Measurements from ENCODE around the gene ZNF507.
"Not testable (repeated sequence)": the region's sequence is repeated elsewhere in the genome, so short reads cannot be mapped to it uniquely, and the experiment has no call there.

The ZNF507 gene

DNA sequence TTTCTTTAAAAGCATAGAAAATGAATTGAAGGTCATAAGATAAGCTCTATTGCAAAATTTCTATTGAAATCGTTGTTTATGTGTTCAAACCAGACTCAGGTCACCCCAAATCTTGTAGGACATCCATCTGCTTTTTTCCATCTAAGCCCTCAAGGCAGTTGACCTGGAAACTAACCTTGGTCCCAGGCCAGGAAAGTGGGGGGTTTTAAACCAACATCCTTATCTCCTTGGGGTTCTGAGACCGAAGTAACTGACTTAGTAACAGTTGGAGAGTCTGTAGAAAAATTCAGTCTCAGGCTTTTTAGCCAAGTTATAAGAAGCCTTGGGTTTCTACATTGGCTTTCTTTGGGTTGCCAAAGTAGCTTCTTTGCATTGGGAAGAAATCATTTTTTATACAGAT lies 23.4 kb downstream of the ZNF507 start:
- DNase-seq (ENCODE audit: low read depth in 2 of 2): no peak

DNA sequence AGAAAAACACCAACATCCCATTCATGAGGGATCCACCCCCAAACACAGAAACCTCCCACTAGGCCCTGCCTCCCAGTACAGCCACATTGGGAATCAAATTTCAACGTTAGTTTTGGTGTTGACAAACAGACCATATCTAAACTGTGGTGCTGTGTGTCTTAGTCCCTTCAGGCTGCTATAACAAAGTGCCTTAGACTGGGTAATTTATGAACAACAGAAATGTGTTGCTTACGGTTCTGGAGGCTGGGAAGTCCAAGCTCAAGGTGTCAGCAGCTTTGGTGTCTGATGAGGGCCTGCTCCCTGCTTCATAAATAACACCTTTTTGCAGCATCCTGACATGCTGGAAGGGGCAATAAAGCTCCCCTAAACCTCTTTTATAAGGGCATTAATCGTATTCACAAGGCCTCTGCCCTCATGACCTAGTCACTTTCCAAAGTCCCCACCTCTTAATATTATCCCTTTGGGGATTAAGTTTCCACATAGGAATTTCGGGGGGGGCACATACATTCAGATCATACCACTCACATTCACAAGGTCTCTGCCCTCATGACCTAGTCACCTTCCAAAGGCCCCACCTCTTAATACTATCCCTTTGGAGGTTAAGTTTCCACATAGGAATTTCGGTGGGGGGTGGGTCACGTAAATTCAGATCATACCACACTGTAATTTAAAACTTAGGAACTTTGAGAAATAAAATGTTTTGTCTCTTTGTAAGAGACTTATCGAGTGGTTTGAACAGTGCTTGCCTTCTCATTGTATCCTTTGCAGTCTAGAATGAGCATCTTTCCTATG lies 27.5 kb downstream of the ZNF507 start:
- DNase-seq (ENCODE audit: low read depth in 2 of 2): no peak

DNA sequence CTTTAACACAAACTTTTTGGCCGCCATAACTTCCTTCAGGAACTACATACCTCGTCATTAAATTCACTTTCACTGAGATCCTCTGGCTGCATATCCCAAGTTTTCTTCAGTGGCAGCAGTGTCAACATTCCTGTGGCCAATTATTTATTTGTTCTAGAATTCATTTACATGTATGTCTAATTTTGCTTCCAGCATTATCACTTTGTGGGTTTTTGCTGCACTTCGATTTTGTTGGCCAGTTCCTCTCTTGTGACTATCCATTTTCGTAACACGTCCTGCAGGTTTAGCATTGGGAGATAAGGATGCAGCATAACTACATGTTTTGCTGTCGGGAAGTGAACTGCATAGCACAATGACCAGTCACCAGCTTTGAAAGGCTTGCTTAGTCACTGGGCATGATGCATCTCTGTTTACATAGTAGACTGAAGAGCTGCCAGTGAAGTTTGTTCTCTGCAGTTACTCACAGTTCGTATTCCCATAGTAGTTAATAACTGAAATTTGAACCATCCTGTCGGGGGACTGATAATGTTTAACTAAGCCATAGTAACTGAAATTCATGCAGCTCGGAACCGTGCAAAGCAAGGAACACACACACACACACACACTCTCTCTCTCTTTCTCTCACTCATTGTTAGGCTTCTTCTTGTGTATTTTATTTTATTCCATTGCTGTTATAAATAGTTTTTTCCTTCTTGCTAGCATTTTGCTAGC lies 28.3 kb downstream of the ZNF507 start:
- no peak for DNase-seq (ENCODE audit: low read depth in 2 of 2)

DNA sequence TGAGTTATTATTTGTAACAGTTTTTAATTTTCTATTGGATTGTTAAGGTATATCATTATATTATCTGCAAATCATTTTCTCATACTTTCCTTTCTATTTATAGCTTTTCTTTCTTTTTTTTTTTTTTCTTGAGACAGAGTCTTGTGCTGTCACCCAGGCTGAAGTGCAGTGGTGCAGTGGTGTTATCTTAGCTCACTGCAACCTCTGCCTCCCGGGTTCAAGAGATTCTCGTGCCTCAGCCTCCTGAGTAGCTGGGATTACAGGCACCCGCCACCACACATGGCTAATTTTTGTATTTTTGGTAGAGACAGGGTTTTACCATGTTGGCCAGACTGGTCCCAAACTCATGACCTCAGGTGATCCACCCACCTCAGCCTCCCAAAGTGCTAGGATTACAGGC lies 29.0 kb downstream of the ZNF507 start:
- not testable (repeated sequence) for DNase-seq (ENCODE audit: low read depth in 2 of 2)

- DNase-seq (ENCODE audit: low read depth in 2 of 2): not testable (repeated sequence)
Observed at GRCh38 chr19:32377088-32377487, 31.7 kb downstream of the ZNF507 start.

- no peak for DNase-seq (ENCODE audit: low read depth in 2 of 2)
Observed at GRCh38 chr19:32380269-32380668, 34.9 kb downstream of the ZNF507 start.

DNA sequence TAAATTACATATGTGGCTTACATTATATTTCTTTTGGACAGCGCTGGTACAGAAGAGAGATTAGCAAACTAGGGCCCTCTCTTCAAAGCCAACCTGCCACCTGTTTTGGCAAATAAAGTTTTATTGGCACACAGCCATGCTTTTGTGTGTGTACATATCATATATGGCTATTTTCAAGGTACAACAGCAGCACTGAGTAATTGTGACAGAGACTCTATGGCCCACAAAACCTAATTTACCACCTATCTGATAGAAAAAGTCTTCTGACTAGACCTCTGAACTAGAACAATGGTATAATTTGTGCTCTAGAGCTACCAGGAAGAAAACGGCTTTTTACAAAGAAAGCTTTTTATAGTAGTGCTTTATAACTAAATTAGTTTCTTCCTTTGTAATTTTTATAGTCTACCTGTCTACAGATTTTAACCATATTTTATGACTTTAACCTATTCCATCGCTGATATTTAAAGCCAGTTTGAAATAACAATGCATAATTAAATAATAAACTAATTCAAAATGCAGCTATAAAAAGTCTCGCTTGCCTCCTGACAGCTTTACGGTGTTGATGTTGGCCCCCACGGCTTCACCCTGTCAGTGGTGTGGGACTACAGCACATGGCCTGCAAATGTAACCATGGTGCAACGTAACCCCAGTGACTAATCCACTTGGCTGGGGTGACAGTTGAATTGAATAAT lies 42.4 kb downstream of the ZNF507 start:
- DNase-seq (ENCODE audit: low read depth in 2 of 2): no peak

DNA sequence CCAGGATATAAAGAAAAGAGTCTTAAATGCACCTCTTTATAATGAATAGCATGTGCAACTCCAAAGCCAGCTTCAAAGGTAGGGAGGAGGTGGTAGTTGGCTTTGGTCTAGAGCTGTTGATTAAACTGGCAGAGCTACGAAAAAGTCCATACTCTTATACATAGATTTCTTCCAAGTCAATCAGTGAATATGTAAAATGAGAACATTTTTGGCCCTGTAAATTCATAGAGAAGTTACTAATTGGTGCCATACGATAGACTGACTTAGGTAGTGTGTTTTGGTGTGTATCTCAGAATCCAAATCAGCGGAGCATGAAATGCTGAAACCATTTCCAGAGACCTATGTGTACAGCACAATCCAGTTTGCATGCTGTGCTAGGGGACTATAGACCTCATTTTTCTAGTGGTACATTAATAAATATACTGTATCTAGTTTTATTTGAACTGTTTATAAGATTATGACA lies 43.0 kb downstream of the ZNF507 start:
- no peak for DNase-seq (ENCODE audit: low read depth in 2 of 2)

DNA sequence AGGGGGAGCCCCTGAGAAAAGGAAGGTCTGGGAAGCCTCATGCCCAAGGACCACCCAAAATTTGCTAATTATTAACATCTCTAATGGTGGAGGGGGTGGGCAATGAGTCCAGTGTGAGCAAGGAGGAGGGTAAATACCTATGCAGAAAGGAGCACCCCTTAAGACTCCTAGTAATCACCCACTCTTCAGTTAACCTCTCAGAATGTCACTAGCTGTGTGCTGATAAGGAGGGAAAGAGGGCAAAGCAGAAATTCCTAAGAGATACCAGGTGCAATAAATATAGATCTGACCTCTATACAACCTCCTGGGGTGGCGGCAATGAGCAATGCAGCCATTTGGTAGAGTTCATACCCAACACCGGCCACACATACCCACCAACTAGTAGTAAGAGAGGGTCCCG lies 47.5 kb downstream of the ZNF507 start:
- DNase-seq (ENCODE audit: low read depth in 2 of 2): no peak

DNA sequence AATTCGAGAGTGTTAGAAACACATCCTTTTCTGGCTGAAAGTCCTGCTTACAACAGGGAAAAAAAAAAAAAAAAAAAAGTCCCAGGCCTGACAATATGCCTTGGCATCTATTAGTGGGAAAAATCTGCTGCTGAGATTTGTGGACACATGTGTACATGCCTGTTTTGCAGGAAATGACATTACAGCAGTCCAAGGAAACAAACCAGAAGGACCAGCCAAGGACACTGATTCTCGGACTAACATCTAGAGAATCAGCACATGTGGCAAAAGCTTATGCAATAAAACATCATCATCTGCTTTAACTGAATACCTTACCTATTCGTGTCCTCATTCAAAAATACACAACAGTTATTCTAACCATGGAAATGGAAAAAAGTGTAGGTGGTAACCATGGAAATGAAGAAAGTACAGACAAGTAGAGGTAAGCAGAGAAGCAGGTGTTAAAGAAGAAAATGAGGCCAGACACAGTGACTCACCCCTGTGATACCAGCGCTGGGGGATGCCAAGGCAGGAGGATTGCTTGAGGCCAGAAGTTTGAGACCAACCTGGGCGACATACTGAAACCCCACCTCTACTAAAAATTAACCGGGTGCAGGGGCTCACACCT lies 50.7 kb downstream of the ZNF507 start:
- DNase-seq (ENCODE audit: low read depth in 2 of 2): no peak

- no peak for DNase-seq (ENCODE audit: low read depth in 2 of 2)
Observed at GRCh38 chr19:32397671-32398101, 52.3 kb downstream of the ZNF507 start.

- no peak for DNase-seq (ENCODE audit: low read depth in 2 of 2)
Observed at GRCh38 chr19:32401992-32402391, 56.6 kb downstream of the ZNF507 start.

GRCh38 chr19:32403291-32403995 lies 58.0 kb downstream of the ZNF507 start:
- DNase-seq (ENCODE audit: low read depth in 2 of 2): no peak

DNA sequence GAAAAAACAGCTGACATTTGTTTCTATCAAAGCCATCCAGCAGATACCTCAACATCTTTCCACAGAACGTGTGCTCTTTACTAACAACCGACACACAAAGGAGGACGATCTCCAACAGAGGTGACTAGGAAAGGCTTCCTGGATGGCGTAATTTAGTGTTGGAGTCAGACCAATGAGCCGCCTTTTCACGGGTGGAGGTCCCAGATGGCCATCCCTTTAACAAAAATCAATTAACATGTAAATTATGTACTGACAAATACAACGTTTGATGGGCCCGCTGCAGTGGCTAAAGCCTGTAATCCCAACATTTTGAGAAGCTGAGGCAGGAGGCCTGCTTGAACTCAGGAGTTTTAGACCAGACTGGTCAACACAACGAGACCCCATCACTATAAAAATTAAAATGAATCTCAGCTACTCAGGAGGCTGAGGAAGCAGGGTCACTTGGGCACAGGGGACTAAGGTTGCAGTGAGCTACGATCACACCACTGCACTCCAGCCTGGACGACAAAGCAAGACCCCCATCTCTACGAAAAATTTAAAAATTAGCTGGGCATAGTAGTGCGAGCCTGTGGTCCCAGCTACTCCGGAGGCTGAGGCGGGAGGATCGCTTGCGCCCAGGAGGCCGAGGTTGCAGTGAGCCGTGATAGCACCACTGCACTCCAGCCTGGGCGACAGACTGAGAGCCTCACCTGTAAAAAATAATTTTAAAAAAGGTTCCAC lies 59.0 kb downstream of the ZNF507 start:
- no peak for DNase-seq (ENCODE audit: low read depth in 2 of 2)

DNA sequence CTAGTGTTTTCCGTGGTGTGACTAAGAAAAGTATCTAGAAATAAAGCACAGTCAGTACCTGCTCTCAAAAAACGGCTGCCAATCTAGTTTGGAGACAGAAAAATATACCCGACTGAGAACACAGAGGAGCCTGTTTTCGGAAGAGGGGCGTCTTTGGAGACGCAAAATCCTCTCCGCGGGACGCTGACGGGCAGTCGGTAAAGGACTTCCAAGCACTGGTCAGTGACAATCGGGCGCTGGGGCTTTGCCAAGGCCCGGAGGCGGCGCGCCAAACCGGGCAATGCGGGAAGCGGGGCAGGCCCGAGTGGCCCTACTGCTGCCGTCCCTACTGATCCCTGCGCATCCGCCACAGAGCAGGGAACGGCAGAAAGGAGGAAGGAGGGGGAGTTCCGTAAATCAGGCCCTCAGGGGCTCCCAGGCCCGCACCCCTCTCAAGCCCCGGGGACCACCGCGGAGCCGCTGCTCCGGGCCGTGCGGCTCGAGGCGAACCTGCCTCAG lies 59.6 kb downstream of the ZNF507 start:
- peak in 1 of 2 donors; percentile 1 for DNase-seq (ENCODE audit: low read depth in 2 of 2)

DNA sequence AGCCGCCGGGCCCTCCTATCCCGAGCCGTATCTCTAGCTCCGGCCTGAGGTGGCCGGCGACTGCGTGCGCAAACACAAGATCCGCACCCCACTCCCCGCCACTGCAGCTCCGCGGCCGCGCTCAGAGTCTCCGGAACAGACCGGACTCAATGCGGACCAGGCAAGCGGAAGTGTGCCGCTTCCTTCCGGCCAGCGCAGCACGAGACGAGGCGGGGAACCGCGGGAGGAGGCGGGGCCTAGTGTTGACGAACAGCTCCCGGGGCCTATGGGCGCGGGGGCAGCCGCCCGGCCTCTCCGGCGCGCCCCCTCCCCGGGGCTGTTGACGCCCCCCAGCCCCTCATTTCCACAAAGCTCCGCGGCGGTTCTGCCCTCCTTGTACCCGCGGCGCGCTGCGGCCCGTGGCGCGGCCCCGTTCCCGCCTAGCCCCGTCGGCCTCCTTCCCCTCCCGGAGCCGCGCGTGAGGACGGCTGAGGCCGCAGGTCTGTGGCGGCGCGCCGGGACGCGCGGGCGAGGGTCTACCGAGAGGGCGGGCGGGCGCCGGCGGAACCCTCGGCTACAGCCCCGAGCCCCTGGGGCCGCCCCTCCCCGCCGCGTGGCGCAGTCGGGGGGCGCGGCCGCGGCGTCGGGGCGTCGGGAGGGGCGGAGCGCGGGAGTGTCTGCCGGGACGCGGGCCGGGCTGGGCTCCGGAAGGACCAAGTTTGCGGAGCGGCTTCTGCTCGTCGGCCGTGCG lies 60.2 kb downstream of the ZNF507 start, which contains the start of gene DPY19L3:
Gene DPY19L3, plus strand, starts transcription at position 340 of the 730 bp plus-strand sequence. CDS start 2,484 bp downstream, outside the sequence.
- peak; percentile 83 to 86 for DNase-seq (ENCODE audit: low read depth in 2 of 2)

DNA sequence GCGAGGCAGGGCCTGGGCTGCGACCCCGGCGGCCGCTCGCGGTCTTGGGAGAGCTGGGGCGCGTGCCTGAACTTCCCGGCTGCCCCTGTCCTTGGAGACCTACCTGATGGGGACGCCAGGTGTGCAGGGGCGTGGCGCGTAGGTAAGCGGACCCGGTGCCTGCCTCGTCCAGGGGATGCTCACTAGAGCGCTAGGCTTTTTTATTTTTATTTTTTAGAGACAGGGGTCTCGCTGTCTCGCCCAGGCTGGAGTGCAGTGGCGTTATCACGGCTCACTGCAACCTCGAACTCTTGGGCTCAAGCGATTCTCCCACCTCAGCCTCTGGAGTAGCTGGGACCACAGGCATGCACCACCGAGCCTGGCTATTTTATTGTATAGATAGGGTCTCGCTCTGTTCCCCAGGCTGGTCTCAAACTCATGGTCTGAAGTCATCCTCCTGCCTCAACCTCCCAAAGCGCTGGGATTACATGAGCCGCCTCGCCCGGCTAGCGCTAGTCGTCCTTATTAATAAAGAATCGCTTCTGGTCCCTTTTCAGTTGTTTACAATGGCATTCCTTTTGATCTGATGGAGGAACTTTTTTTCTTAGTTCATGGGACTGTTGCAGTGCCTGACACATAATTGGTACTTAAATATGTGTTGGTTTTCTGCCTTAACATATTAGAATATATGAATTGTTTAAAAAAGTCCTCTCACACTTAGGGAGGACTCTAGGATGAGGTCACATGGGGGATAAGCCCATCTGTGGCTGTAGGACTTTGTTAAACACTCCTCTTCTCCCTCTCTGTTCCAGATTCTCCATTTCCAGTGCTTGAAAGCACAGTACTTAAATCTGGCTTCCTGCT lies 61.0 kb downstream of the ZNF507 start:
- DNase-seq (ENCODE audit: low read depth in 2 of 2): no peak
